ENCODE data around the gene ANK2. TPM values are rescaled to one million over a fixed set of nuclear protein-coding genes. Genes with fewer than 3 reads are reported as not detected.

ANK2 gene
- total and polyA plus RNA-seq, 2 of the 13 experiments (the other 11 are each of a cell fraction or from before 2014, with no cell fraction given), result 2.7 to 15.1 TPM

- ATAC-seq (no peak), FAIRE-seq (no peak), DNase-seq (ENCODE audit: low spot score) (no peak)
- Histone ChIP-seq H3K79me2 (ENCODE audit: insufficient read depth, low read length) (no peaks in the 10 kb centered on the region), H3K27ac (ENCODE audit: extremely low read length, insufficient read depth, low read length) (no peak overlapping the region), H4K20me1 (ENCODE audit: insufficient read depth, low read length) (no peaks in the 10 kb centered on the region), H3K4me3 (replicated peaks in 1 of 3; ENCODE audit: insufficient read depth in 1 of 3, low read depth in 2 of 3, low read length in 3 of 3) (no peak overlapping the region), H3K9me3 (ENCODE audit: low read length) (no peaks in the 10 kb centered on the region), H3K4me1 (ENCODE audit: insufficient read depth, low read length) (no peaks in the 10 kb centered on the region), H3K27me3 (ENCODE audit: control insufficient read depth in 1 of 2, insufficient read depth in 2 of 2, low read length in 2 of 2) (no peaks in the 10 kb centered on the region), H3K9ac (ENCODE audit: insufficient read depth, low read depth, low read length) (no peak overlapping the region), H2AFZ (ENCODE audit: low read length) (no peak overlapping the region), H3K4me2 (ENCODE audit: low read depth, low read length) (no peak overlapping the region), H3K36me3 (replicated peaks in 1 of 2; ENCODE audit: control insufficient read depth in 1 of 2, insufficient read depth in 2 of 2, low read length in 2 of 2) (no peaks in the 10 kb centered on the region)
- in situ Hi-C loops (cut with HindIII; ENCODE audit: extremely low pct_ligation_motif_present, low pct_unique_long_range_greater_than_20kb) (no loop called here), intact Hi-C loops (cut with micrococcal nuclease; ENCODE audit: unreplicated experiment) (no loop called here)
- POLR2A ChIA-PET, result no interaction called here
- 89% methylated on average over 21 of the region's 21 CpGs for WGBS (ENCODE audit: low lambda C conversion rate)
- BruUV-seq (replicated peaks), result no TSS peak
- CTCF ChIA-PET (ENCODE audit: low intra/inter-chr PET ratio, low total read pairs), result no interaction called here
- TF ChIP-seq ZNF281 (CRISPR knock-in tag; IDR thresholded peaks at IDR 0.05; ENCODE audit: borderline replicate concordance) (no peak), ELF3 (CRISPR knock-in tag; IDR thresholded peaks at IDR 0.05) (no peak), ZNF34 (CRISPR knock-in tag; IDR thresholded peaks at IDR 0.05; ENCODE audit: borderline replicate concordance) (no peak), ZNF580 (CRISPR knock-in tag; IDR thresholded peaks at IDR 0.05; ENCODE audit: borderline replicate concordance, low read depth) (no peak), ZBTB49 (CRISPR knock-in tag; IDR thresholded peaks at IDR 0.05; ENCODE audit: borderline replicate concordance) (no peak), REXO4 (CRISPR knock-in tag; IDR thresholded peaks at IDR 0.05; ENCODE audit: borderline replicate concordance) (no peak), ZNF572 (CRISPR knock-in tag; IDR thresholded peaks at IDR 0.05) (no peak), ZNF17 (CRISPR knock-in tag; IDR thresholded peaks at IDR 0.05) (no peak), ZBTB4 (CRISPR knock-in tag; IDR thresholded peaks at IDR 0.05; ENCODE audit: borderline replicate concordance) (no peak), ZNF484 (CRISPR knock-in tag; IDR thresholded peaks at IDR 0.05; ENCODE audit: borderline replicate concordance, low read depth) (no peak), CTCF (CRISPR knock-in tag; IDR thresholded peaks at IDR 0.05) (no peak), ZNF354B (CRISPR knock-in tag; IDR thresholded peaks at IDR 0.05) (no peak), GABPA (IDR thresholded peaks at IDR 0.05; ENCODE audit: low read depth, low read length) (no peak), GABPA (CRISPR knock-in tag; IDR thresholded peaks at IDR 0.05; ENCODE audit: low read depth) (no peak)
Measured at GRCh38 chr4:113292371-113293042, 243.1 kb downstream of the ANK2 start.
